ENCODE measurements around the gene MRPL51. TPM values are rescaled to one million over a fixed set of nuclear protein-coding genes. Genes with fewer than 3 reads are reported as not detected.
A peak's percentile ranks its signal among the peaks of the same experiment; 100 is the strongest.

Gene MRPL51
- total RNA-seq (ENCODE audit: low replicate concordance), result 113 and 167 TPM in 2 replicates

DNA sequence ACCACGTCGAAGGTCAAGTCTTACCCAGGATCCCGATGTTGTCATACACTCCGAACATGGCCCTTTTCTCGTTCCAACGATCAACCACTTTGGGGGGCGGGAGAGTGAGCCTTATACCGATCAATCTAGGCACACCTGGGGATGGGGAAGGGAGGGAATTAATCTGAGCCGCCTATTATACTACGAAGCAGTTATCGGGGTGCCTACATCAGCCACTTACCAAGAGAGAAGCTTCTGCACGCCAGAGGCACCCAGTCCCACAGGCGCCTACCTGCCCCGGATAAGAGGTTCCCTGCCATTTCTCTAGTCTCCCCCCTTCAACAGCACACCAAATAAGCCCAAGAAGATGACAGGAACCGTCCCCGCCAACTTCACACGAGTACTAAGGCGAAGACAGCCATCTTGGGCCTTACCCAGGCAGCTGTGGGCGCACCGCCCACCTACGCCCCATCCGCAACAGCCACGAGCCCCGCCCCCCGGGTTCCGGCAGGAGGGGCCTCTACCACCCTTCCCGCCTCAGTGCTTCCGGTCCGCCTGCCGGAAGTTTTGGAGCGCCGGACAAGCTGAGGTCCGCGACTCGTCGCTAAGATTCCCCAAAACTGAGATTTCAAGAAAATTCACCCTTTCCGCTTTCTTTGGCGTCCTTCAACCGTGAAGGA, at the start of gene MRPL51:
Gene MRPL51 (minus strand): TSS at position 425 of the 659 bp plus-strand sequence. CDS start 126 bp downstream, at position 299.
- no peak for TF ChIP-seq CTCF (IDR thresholded peaks at IDR 0.05; ENCODE audit: insufficient read depth, low read length)
- peak; percentile 90 for DNase-seq (ENCODE audit: low read depth)
- H3K4me3 ChIP-seq (ENCODE audit: low read depth, low read length), result peak within 1 kb of the TSS; percentile 79

DNA sequence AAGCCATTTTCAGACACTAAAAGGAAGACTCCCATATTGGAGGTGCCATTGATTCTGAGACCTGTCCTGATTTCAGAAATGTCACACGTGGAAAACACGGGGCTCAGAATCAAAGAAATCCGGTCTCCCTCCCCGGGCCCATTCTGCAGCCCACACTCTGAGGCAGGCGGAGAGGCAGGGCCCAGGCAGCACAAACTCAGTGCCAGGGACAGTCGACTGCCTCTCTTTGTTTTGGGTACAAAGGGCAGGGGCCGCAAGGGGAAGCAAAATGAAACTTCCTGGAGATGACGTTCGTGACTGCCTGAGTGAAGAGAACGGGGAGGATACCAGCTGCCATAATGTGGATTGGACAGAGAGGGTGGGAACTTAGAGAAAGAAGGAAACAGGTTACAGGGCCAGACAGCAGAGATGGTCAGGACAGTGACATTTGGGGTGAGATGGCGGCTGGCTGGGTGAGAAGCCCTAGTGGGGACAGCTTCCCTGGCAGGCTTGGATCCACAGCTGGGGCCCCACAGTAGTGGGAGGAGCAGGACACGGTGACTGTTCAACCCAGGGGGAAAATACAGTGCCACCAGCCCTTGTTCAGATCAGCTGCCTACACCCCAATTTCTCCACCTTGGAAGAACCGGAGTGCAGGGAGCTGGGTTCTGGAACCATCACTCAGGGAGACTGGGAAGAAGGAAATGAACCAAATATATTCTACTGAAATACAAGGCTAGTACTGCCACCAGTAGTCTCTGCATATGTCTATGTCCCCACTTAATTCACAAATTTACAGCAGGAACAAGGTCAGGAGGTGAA, 49.3 kb upstream of the MRPL51 start:
- no peak overlapping the region for H3K4me3 ChIP-seq (ENCODE audit: low read depth, low read length)
- no peak for TF ChIP-seq CTCF (IDR thresholded peaks at IDR 0.05; ENCODE audit: insufficient read depth, low read length)
- no peak for DNase-seq (ENCODE audit: low read depth)

GRCh38 chr12:6541371-6542165, 48.5 kb upstream of the MRPL51 start:
- no peak for DNase-seq (ENCODE audit: low read depth)

GRCh38 chr12:6540181-6540877, 47.3 kb upstream of the MRPL51 start:
- DNase-seq (ENCODE audit: low read depth), result peak; percentile 95
- H3K4me3 ChIP-seq (ENCODE audit: low read depth, low read length), result peak overlapping the region; percentile 9
- TF ChIP-seq CTCF (IDR thresholded peaks at IDR 0.05; ENCODE audit: insufficient read depth, low read length), result no peak

More at GRCh38 chr12:6541371-6542165, 48.5 kb upstream of the MRPL51 start:
- TF ChIP-seq CTCF (IDR thresholded peaks at IDR 0.05; ENCODE audit: insufficient read depth, low read length), result no peak
- no peak overlapping the region for H3K4me3 ChIP-seq (ENCODE audit: low read depth, low read length)

DNA sequence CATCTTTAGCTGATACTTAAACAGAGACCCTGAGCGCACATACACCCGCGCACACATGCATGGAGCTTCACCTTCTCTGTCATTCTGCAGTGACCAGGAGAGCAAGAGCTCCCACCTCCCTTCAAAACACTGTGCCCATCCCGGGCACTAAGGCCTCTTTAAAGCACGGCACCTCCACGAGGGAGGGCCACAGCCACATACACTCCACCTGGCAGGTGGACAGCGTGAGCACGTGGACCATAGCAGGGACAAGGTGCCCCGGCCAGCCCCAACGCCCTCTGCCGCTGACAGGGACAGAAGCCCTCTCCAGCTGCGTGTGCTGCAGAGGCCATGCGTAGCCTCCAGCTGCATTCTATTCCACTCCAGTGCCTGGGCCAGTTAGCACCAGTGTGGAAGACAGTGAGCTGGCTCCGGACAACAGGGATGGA, 46.7 kb upstream of the MRPL51 start:
- H3K4me3 ChIP-seq (ENCODE audit: low read depth, low read length), result no peak overlapping the region
- DNase-seq (ENCODE audit: low read depth), result no peak
- no peak for TF ChIP-seq CTCF (IDR thresholded peaks at IDR 0.05; ENCODE audit: insufficient read depth, low read length)

DNA sequence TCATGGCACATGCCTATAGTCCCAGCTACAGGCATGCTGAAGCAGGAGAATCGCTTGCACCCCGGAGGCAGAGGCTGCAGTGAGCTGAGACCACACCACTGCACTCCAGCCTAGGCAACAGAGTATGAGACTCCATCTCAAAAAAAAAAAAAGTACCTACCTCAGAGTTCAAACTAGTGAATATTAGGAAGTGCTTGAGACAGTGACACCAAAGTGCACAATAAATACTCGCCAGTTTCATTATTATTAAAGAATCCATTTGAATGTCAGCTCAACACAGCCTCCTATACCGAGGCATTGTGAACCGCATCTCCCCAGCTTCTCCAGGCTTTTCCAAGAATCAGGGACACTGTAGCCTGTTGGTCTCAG, 46.2 kb upstream of the MRPL51 start:
- peak; percentile 27 for DNase-seq (ENCODE audit: low read depth)
- no peak overlapping the region for H3K4me3 ChIP-seq (ENCODE audit: low read depth, low read length)
- no peak for TF ChIP-seq CTCF (IDR thresholded peaks at IDR 0.05; ENCODE audit: insufficient read depth, low read length)

Data from fibroblast of the aortic adventitia (primary cell).